HG03196 (cell line): Measurements from ENCODE around the gene CBS.
A peak's percentile ranks its signal among the peaks of the same experiment; 100 is the strongest.
"Not testable (repeated sequence)": the region's sequence is repeated elsewhere in the genome, so short reads cannot be mapped to it uniquely, and the experiment has no call there.

Experiments
- ATAC-seq: cut with Tn5 transposase; IDR thresholded peaks from one replicate; pipeline ENCODE4 v1.9.1; 2021; ENCODE audit not compliant: unreplicated experiment

The CBS gene

GRCh38 chr21:43075170-43076022, at the start of gene CBS:
TSS of gene CBS (minus strand) at chr21:43075835. CDS start at chr21:43072193, 3,642 bp downstream.
- ATAC-seq = not testable (repeated sequence)

- ATAC-seq = not testable (repeated sequence)
Measured at GRCh38 chr21:43115956-43116355, 40.3 kb upstream of the CBS start.

GRCh38 chr21:43114483-43114882, 38.8 kb upstream of the CBS start:
- ATAC-seq = not testable (repeated sequence)

GRCh38 chr21:43109006-43109405, 33.4 kb upstream of the CBS start:
- peak; percentile 40 for ATAC-seq

GRCh38 chr21:43108177-43108576, 32.5 kb upstream of the CBS start:
- not testable (repeated sequence) for ATAC-seq

- not testable (repeated sequence) for ATAC-seq
Measured at GRCh38 chr21:43107794-43108137, 32.1 kb upstream of the CBS start.

GRCh38 chr21:43106965-43107793, 31.5 kb upstream of the CBS start, which contains the start of gene U2AF1:
TSS of gene U2AF1 (minus strand) at chr21:43107570. CDS start at chr21:43107494, 76 bp downstream.
- peak; percentile 64 for ATAC-seq

- ATAC-seq = not testable (repeated sequence)
Measured at GRCh38 chr21:43104642-43105041, 29.0 kb upstream of the CBS start.

DNA sequence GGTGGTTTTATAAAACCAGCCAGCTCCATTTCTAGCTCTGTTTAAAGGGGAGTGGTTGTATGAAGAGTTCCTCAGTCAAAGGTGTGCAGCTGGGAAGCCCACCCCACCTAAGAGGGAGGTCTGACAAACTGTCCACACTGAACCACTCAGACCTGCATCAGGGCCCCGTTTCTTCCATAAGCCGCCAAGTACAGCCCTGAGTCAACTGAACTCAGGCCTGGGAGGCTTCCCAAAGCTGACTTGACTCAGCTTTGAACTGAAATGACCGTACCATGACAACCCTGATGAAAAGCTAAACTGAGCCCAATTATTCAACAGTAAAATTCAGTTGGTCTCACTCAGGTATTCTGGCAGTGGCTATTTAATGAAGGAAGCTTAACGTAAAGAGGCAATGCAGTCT, 26.6 kb upstream of the CBS start:
- ATAC-seq = not testable (repeated sequence)

GRCh38 chr21:43101676-43102075, 26.0 kb upstream of the CBS start:
- ATAC-seq = not testable (repeated sequence)

DNA sequence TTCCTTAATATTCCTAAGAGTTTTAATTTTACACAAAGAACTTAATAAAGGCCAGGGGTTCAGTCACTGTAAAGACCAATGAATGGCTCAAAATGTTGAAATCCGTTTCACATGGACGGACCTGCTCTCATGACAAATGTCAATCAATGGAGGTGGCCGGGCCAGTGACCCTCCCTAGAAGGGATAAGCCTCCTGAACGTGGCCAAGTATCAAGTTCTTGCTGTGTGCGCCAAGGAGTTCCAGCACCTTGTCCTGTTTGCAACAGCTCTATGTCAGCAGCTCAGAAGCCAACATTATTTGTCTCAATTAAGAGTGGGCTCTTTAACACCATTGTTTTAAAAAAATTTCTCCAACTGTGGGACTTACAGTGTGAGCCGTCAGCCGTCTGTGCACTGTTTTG, 25.4 kb upstream of the CBS start:
- not testable (repeated sequence) for ATAC-seq

GRCh38 chr21:43091979-43092614, 16.5 kb upstream of the CBS start:
- ATAC-seq = not testable (repeated sequence)

GRCh38 chr21:43090947-43091346, 15.3 kb upstream of the CBS start:
- not testable (repeated sequence) for ATAC-seq

DNA sequence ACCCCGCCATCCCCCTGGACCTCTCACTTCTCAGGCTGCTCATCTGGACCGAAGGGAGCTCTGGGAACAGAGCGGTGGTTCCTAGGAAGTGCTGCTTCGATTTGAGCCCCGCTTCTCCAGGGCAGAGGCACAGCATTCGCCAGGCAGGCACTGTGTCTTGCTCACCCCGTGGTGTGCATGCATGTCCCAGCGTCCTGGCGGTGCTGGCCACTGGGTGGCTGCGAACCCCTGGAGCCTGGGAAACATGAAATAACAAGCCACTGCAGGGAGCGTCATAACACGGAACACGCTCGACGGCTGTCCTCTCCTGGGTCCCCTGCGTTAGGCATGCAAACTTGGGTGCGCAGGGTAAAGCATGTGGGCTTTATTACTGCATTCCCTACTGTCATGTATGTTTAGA, 13.8 kb upstream of the CBS start:
- ATAC-seq = not testable (repeated sequence)

DNA sequence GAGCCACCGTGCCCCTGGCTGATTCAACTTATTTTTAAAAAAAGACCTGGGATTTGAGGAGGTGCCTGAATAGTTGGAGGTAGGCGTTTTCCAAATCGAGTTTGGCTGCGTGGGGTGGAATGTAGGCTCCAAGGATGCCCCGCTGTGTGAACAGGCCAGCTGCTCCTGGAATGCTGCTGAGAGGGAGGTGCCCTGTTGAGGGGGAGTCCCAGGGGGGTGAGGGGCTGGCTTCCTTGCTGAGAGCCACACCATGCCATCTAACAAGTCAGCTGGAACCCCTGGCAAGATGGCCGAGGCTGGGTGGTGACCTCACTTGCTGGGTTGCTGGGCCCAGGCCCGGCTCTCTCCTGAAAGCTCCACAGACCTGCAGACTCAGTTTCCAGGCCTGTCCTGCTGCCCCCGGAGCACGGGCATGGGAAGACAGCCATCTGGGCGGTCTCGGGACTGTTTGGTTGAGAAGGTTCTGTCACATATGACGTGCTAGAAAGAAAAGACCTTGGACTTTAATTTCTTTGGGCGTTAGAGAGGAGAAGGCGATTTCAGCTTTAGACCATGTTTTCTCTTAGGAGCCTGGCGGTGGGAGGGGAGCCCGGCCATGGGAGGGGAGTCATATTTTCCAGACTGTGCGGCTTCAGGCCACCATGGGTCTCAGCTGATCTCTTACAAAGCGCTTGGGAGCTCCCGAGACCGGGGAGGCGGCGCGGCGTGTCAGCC, 7.1 kb upstream of the CBS start:
- ATAC-seq = not testable (repeated sequence)

GRCh38 chr21:43076643-43077042, 1.0 kb upstream of the CBS start:
- ATAC-seq = not testable (repeated sequence)

DNA sequence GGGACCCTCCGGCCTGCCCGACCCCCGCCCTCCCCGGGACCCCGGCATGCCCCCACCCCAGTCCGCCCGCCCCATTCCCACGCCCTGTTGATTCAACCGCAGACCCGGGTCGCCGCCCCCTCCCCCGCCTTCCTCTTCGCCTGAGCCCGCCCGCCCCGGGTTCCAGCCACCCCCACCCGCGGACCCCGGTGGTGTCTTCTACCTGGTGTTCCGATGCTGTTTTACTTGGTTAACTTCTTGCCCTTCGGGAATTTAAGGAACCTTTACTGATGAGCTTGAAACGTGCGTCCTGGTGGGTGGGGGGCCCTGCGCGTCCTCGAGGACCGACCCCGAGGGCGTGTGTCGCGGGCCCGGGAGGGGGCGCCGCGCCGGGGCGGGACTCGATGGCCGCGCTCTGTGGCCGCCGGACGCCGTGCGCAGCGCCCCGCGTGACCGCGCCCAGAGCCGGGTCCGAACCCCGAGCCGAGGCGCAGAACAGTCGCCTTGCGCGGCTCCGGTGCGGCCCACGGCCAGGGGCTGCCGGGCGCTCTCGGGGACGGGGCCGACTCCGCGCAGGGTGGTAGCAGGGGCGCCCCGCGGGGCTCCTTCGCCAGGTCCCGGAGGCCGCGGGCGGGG, 495 bp upstream of the CBS start:
- ATAC-seq = not testable (repeated sequence)

GRCh38 chr21:43074401-43075169, 1.1 kb downstream of the CBS start:
- ATAC-seq = not testable (repeated sequence)

DNA sequence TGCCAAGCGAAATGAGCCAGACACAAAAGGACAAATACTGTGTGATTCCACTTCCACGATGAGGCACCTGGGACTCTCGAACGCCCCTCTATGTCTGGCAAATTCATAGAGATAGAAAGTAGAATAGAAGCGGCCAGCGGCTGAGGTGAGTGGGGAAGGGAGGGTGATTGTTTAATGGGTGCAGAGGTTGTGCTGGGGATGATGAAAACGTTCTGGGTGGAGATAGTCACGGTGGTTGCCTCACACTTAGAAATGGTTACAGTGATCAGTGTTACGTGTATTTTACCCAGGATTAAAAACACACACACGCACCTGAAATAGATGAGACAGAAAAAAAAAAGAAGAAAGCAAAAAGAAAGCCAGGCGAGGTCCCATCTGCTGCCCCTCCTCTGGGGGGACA, 2.9 kb downstream of the CBS start:
- not testable (repeated sequence) for ATAC-seq
